WTC11 (cell line): Measurements from ENCODE around the gene PLPP4. TPM values are rescaled to one million over a fixed set of nuclear protein-coding genes. Genes with fewer than 3 reads are reported as not detected.

Experiments
- ATAC-seq: fragments of 200-7000 bp; cut with Tn5 transposase; 2 replicates; pipeline ENCODE4 v1.10.0; 2021; ENCODE audit warnings: mild to moderate bottlenecking, moderate library complexity
- CTCF ChIA-PET: fragments of 300-600 bp; sonication (Branson Sonifier 250); formaldehyde crosslinking; loops from one replicate; lab custom pipeline; 2021; ENCODE audit warnings: antibody characterized with exemption; lab: Charles Lee
- POLR2A ChIA-PET: fragments of 350-600 bp; sonication (Branson Sonifier 250); formaldehyde crosslinking; loops from one replicate; lab custom pipeline; 2021; ENCODE audit warnings: antibody characterized with exemption; lab: Charles Lee
- DNase-seq: peaks from one replicate; pipeline ENCODE4 v3.0.0; 2021; ENCODE audit warnings: low spot score
- H3K27ac Mint-ChIP-seq: 2 replicates; pipeline ENCODE4 v1.8.0; 2021; ENCODE audit warnings: mixed read lengths
- H3K27me3 Mint-ChIP-seq: 2 replicates; pipeline ENCODE4 v1.8.0; 2021; ENCODE audit warnings: low read depth, mild to moderate bottlenecking, moderate library complexity, mixed read lengths
- H3K36me3 Mint-ChIP-seq: 2 replicates; pipeline ENCODE4 v1.8.0; 2021; ENCODE audit warnings: mixed read lengths
- H3K4me1 Mint-ChIP-seq: 2 replicates; pipeline ENCODE4 v1.8.0; 2022; ENCODE audit warnings: mixed read lengths
- H3K4me3 Mint-ChIP-seq: 2 replicates; pipeline ENCODE4 v1.8.0; 2021; ENCODE audit warnings: mild to moderate bottlenecking, moderate library complexity, mixed read lengths
- H3K9me3 Mint-ChIP-seq: 2 replicates; pipeline ENCODE4 v1.8.0; 2021; ENCODE audit warnings: mixed read lengths
- CDX4 ChIP-seq: fragments of 250-450 bp; sonication (Bioruptor Pico); IDR thresholded peaks from 2 replicates; pipeline ENCODE4 v1.9.0; 2021; ENCODE audit warnings: moderate library complexity, mild to moderate bottlenecking, inconsistent platforms, borderline replicate concordance
- E2F1 ChIP-seq: sonication (generic); formaldehyde crosslinking; IDR thresholded peaks from 2 replicates; pipeline ENCODE4 v1.8.0; 2022; ENCODE audit warnings: mild to moderate bottlenecking, missing genetic modification reagents
- ELF4 ChIP-seq: sonication (generic); formaldehyde crosslinking; IDR thresholded peaks from 2 replicates; pipeline ENCODE4 v1.8.1; 2022; ENCODE audit warnings: low read depth, mild to moderate bottlenecking, moderate library complexity, missing genetic modification reagents
- ERG ChIP-seq: fragments of 250-450 bp; sonication (Bioruptor Pico); IDR thresholded peaks from 2 replicates; pipeline ENCODE4 v1.8.0; 2021; ENCODE audit warnings: mild to moderate bottlenecking
- ESRRA ChIP-seq: sonication (generic); formaldehyde crosslinking; IDR thresholded peaks from 2 replicates; pipeline ENCODE4 v1.8.1; 2022; ENCODE audit warnings: mild to moderate bottlenecking, missing genetic modification reagents, borderline replicate concordance
- GABPB1 ChIP-seq: sonication (generic); formaldehyde crosslinking; IDR thresholded peaks from 2 replicates; pipeline ENCODE4 v1.8.1; 2023; ENCODE audit warnings: mild to moderate bottlenecking, missing genetic modification reagents
- GTF2I ChIP-seq: fragments of 250-450 bp; sonication (Bioruptor Pico); conservative IDR thresholded peaks from 2 replicates; pipeline ENCODE4 v1.4.0; 2021; ENCODE audit warnings: mild to moderate bottlenecking
- IRF2 ChIP-seq: sonication (generic); formaldehyde crosslinking; IDR thresholded peaks from 2 replicates; pipeline ENCODE4 v1.8.0; 2022; ENCODE audit warnings: low read depth, missing genetic modification reagents, borderline replicate concordance
- NR2C2 ChIP-seq: sonication (generic); formaldehyde crosslinking; IDR thresholded peaks from 2 replicates; pipeline ENCODE4 v1.8.0; 2022; ENCODE audit warnings: mild to moderate bottlenecking, missing genetic modification reagents
- OVOL2 ChIP-seq: fragments of 250-450 bp; sonication (Bioruptor Pico); IDR thresholded peaks from 2 replicates; pipeline ENCODE4 v1.9.0; 2021; ENCODE audit warnings: mild to moderate bottlenecking, borderline replicate concordance
- PRDM15 ChIP-seq: sonication (generic); formaldehyde crosslinking; IDR thresholded peaks from 2 replicates; pipeline ENCODE4 v1.8.0; 2022; ENCODE audit warnings: missing genetic modification reagents
- PRRX2 ChIP-seq: fragments of 250-450 bp; sonication (Bioruptor Pico); IDR thresholded peaks from 2 replicates; pipeline ENCODE4 v1.8.0; 2021; ENCODE audit warnings: mild to moderate bottlenecking
- RORB ChIP-seq: fragments of 250-450 bp; sonication (Bioruptor Pico); IDR thresholded peaks from 2 replicates; pipeline ENCODE4 v1.9.0; 2021; ENCODE audit warnings: mild to moderate bottlenecking
- SMAD4 ChIP-seq: sonication (generic); formaldehyde crosslinking; IDR thresholded peaks from 2 replicates; pipeline ENCODE4 v1.8.0; 2022; ENCODE audit warnings: mild to moderate bottlenecking, missing genetic modification reagents
- TEAD1 ChIP-seq: sonication (generic); formaldehyde crosslinking; IDR thresholded peaks from 2 replicates; pipeline ENCODE4 v1.8.0; 2022; ENCODE audit warnings: mild to moderate bottlenecking, missing genetic modification reagents
- ZBTB21 ChIP-seq: sonication (generic); formaldehyde crosslinking; IDR thresholded peaks from 2 replicates; pipeline ENCODE4 v1.8.1; 2023; ENCODE audit warnings: mild to moderate bottlenecking, missing genetic modification reagents, borderline replicate concordance
- ZNF219 ChIP-seq: sonication (generic); formaldehyde crosslinking; IDR thresholded peaks from 2 replicates; pipeline ENCODE4 v1.8.0; 2023; ENCODE audit warnings: missing genetic modification reagents, mild to moderate bottlenecking, borderline replicate concordance
- ZNF232 ChIP-seq: sonication (generic); formaldehyde crosslinking; IDR thresholded peaks from 2 replicates; pipeline ENCODE4 v1.8.0; 2022; ENCODE audit warnings: mild to moderate bottlenecking, missing genetic modification reagents
- ZNF416 ChIP-seq: fragments of 250-450 bp; sonication (Bioruptor Pico); IDR thresholded peaks from 2 replicates; pipeline ENCODE4 v1.9.0; 2021; ENCODE audit warnings: mild to moderate bottlenecking, inconsistent platforms
- ZNF423 ChIP-seq: fragments of 250-450 bp; sonication (Bioruptor Pico); IDR thresholded peaks from 2 replicates; pipeline ENCODE4 v2.1.2; 2022; ENCODE audit warnings: mild to moderate bottlenecking, moderate library complexity
- ZNF425 ChIP-seq: fragments of 250-450 bp; sonication (Bioruptor Pico); conservative IDR thresholded peaks from 2 replicates; pipeline ENCODE4 v1.9.0; 2021; ENCODE audit warnings: mild to moderate bottlenecking
- ZNF512 ChIP-seq: sonication (generic); formaldehyde crosslinking; IDR thresholded peaks from 2 replicates; pipeline ENCODE4 v1.8.1; 2022; ENCODE audit warnings: missing genetic modification reagents, borderline replicate concordance
- total RNA-seq: library from RNA; stranded (reverse); gene quantifications from 3 replicates; pipeline ENCODE4 v1.2.3, GENCODE V29; 2021

Gene PLPP4
- total RNA-seq, 1 experiment from 2014 or later: 0.15 TPM

GRCh38 chr10:120483651-120484301 lies 26.7 kb downstream of the PLPP4 start:
- Mint-ChIP-seq H3K9me3 (peaks cover 26% of the 10 kb centered on the region), H3K4me1 (no peaks in the 10 kb centered on the region), H3K27ac (no peak overlapping the region), H3K4me3 (no peak overlapping the region), H3K27me3 (peaks cover 2% of the 10 kb centered on the region), H3K36me3 (peaks cover 10% of the 10 kb centered on the region)
- no peak for ATAC-seq
- ChIA-PET POLR2A (no interaction called here), CTCF (no interaction called here)
- no peak for TF ChIP-seq TEAD1
- TF ChIP-seq ERG (CRISPR knock-in tag): no peak
- TF ChIP-seq ZNF425: no peak
- no peak for TF ChIP-seq E2F1 (CRISPR knock-in tag)
- TF ChIP-seq ZBTB21: no peak
- no peak for TF ChIP-seq PRDM15
- TF ChIP-seq RORB (CRISPR knock-in tag): no peak
- no peak for TF ChIP-seq IRF2
- TF ChIP-seq ELF4 (CRISPR knock-in tag): no peak
- TF ChIP-seq CDX4 (CRISPR knock-in tag): no peak
- TF ChIP-seq GTF2I: no peak
- TF ChIP-seq ESRRA (CRISPR knock-in tag): no peak
- no peak for TF ChIP-seq ZNF416 (CRISPR knock-in tag)
- no peak for DNase-seq

GRCh38 chr10:120485946-120486345 lies 28.9 kb downstream of the PLPP4 start:
- POLR2A ChIA-PET: no interaction called here
- peaks cover 31% of the 10 kb centered on the region for H3K9me3 Mint-ChIP-seq
- peaks cover 10% of the 10 kb centered on the region for H3K36me3 Mint-ChIP-seq
- DNase-seq (no peak), ATAC-seq (no peak)
- CTCF ChIA-PET: no interaction called here
- peaks cover 2% of the 10 kb centered on the region for H3K27me3 Mint-ChIP-seq
- H3K27ac Mint-ChIP-seq: peak overlapping the region; percentile 11; the same call in 1 of the 2 replicates
- H3K4me1 Mint-ChIP-seq: peaks cover 8% of the 10 kb centered on the region
- no peak overlapping the region for H3K4me3 Mint-ChIP-seq
- TF ChIP-seq OVOL2 (no peak), ZNF423 (no peak), SMAD4 (no peak), GTF2I (no peak), ZNF219 (no peak), ZNF232 (CRISPR knock-in tag) (no peak), ZNF425 (no peak), NR2C2 (CRISPR knock-in tag) (no peak), ZNF512 (CRISPR knock-in tag) (no peak), GABPB1 (CRISPR knock-in tag) (no peak), PRRX2 (CRISPR knock-in tag) (no peak)
